Measurements from ENCODE around the gene DGLUCY.

- TF ChIP-seq CTCF (IDR thresholded peaks at IDR 0.05; ENCODE audit: insufficient read depth, low read depth, low read length), result no peak
- TF ChIP-seq EZH2 (IDR thresholded peaks at IDR 0.05; ENCODE audit: insufficient read depth, low read length), result no peak
Observed at GRCh38 chr14:91158091-91158790, 44.4 kb downstream of the DGLUCY start.
